ENCODE measurements around the gene LRRN4. TPM values are rescaled to one million over a fixed set of nuclear protein-coding genes. Genes with fewer than 3 reads are reported as not detected.

The LRRN4 gene
- total RNA-seq, 4 donors from 2014 or later = not detected

- intact Hi-C loops (cut with DNase I; ENCODE audit: low total_unique reads) = no loop called here
- in situ Hi-C loops (cut with MboI; ENCODE audit: low sequenced_read_pairs in 4 of 4) = no loop called here
- TF ChIP-seq CTCF (IDR thresholded peaks at IDR 0.05 in 4 of 5, conservative IDR thresholded peaks at IDR 0.05 in 1 of 5) (no peak), POLR2A (IDR thresholded peaks at IDR 0.05) (no peak)
Observed at GRCh38 chr20:6058684-6059295, 4.9 kb upstream of the LRRN4 start.

GRCh38 chr20:6057691-6058090 is 3.8 kb upstream of the LRRN4 start:
- ATAC-seq = no peak
- TF ChIP-seq CTCF (IDR thresholded peaks at IDR 0.05 in 4 of 5, conservative IDR thresholded peaks at IDR 0.05 in 1 of 5) = no peak
- in situ Hi-C loops (cut with MboI; ENCODE audit: low sequenced_read_pairs in 4 of 4) = no loop called here

More at GRCh38 chr20:6058684-6059295, 4.9 kb upstream of the LRRN4 start:
- Histone ChIP-seq H3K4me3 (no peak overlapping the region), H3K4me1 (no peaks in the 10 kb centered on the region), H3K27me3 (peaks cover 0 to 6% (median 0%) of the 10 kb centered on the region in 3 donors), H3K27ac (no peak overlapping the region), H3K9me3 (no peaks in the 10 kb centered on the region), H3K36me3 (no peaks in the 10 kb centered on the region)
- no peak for DNase-seq
- ATAC-seq = no peak

GRCh38 chr20:6057139-6057538 is 3.3 kb upstream of the LRRN4 start:
- Histone ChIP-seq H3K4me1 (no peaks in the 10 kb centered on the region), H3K36me3 (no peaks in the 10 kb centered on the region), H3K27me3 (peaks cover 7 to 10% (median 9%) of the 10 kb centered on the region in 3 donors), H3K27ac (no peak overlapping the region), H3K9me3 (no peaks in the 10 kb centered on the region), H3K4me3 (no peak overlapping the region)
- in situ Hi-C loops (cut with MboI; ENCODE audit: low sequenced_read_pairs in 4 of 4) = no loop called here
- ATAC-seq (no peak), DNase-seq (no peak)
- intact Hi-C loops (cut with DNase I; ENCODE audit: low total_unique reads) = no loop called here
- TF ChIP-seq CTCF (IDR thresholded peaks at IDR 0.05 in 4 of 5, conservative IDR thresholded peaks at IDR 0.05 in 1 of 5) (no peak), POLR2A (IDR thresholded peaks at IDR 0.05) (no peak)

More at GRCh38 chr20:6057691-6058090, 3.8 kb upstream of the LRRN4 start:
- Histone ChIP-seq H3K27ac (no peak overlapping the region), H3K4me1 (no peaks in the 10 kb centered on the region), H3K36me3 (no peaks in the 10 kb centered on the region), H3K4me3 (no peak overlapping the region), H3K9me3 (no peaks in the 10 kb centered on the region), H3K27me3 (peaks cover 4 to 6% (median 5%) of the 10 kb centered on the region in 3 donors)
- intact Hi-C loops (cut with DNase I; ENCODE audit: low total_unique reads) = no loop called here
- DNase-seq = no peak

GRCh38 chr20:6055981-6056569 is 2.2 kb upstream of the LRRN4 start:
- H3K36me3 ChIP-seq = no peaks in the 10 kb centered on the region
- peaks cover 9 to 16% (median 13%) of the 10 kb centered on the region in 3 donors for H3K27me3 ChIP-seq
- DNase-seq = no peak

More at GRCh38 chr20:6055981-6056569, 2.2 kb upstream of the LRRN4 start:
- H3K4me1 ChIP-seq = no peaks in the 10 kb centered on the region
- in situ Hi-C loops (cut with MboI; ENCODE audit: low sequenced_read_pairs in 4 of 4) = no loop called here
- ATAC-seq = no peak
- H3K9me3 ChIP-seq = no peaks in the 10 kb centered on the region
- no peak for TF ChIP-seq CTCF (IDR thresholded peaks at IDR 0.05 in 4 of 5, conservative IDR thresholded peaks at IDR 0.05 in 1 of 5)
- no peak for TF ChIP-seq POLR2A (IDR thresholded peaks at IDR 0.05)
- no peak overlapping the region for H3K4me3 ChIP-seq
- no peak overlapping the region for H3K27ac ChIP-seq
- intact Hi-C loops (cut with DNase I; ENCODE audit: low total_unique reads) = no loop called here

All from gastrocnemius medialis (tissue), 4 donors.